Immature natural killer cell (primary cell): ENCODE data around the gene RRAGD. TPM values are rescaled to one million over a fixed set of nuclear protein-coding genes. Genes with fewer than 3 reads are reported as not detected.
A peak's percentile ranks its signal among the peaks of the same experiment; 100 is the strongest.

Source experiments
- DNase-seq, 3 donors: peaks; one replicate each; pipeline ENCODE4 v3.0.0; 2022; ENCODE audit warnings: mixed read lengths in 1 of 3
- H3K27ac Mint-ChIP-seq, 6 donors: one replicate each; pipeline ENCODE4 v1.8.0; 2020; ENCODE audit warnings: mixed read lengths in 6 of 6, mild to moderate bottlenecking in 5 of 6, inconsistent platforms in 4 of 6, moderate library complexity in 3 of 6
- H3K27me3 Mint-ChIP-seq, 3 donors: one replicate each; pipeline ENCODE4 v1.8.0; 2020 to 2021; ENCODE audit warnings: low read depth in 3 of 3, mild to moderate bottlenecking in 3 of 3, mixed read lengths in 3 of 3, moderate library complexity in 3 of 3, inconsistent platforms in 1 of 3
- H3K36me3 Mint-ChIP-seq, 3 donors: one replicate each; pipeline ENCODE4 v1.8.0; 2020; ENCODE audit warnings: mixed read lengths in 3 of 3, inconsistent platforms in 2 of 3, mild to moderate bottlenecking in 2 of 3
- H3K4me1 Mint-ChIP-seq, 2 donors: one replicate each; pipeline ENCODE4 v1.8.0; 2020; ENCODE audit warnings: inconsistent platforms in 2 of 2, mild to moderate bottlenecking in 2 of 2, mixed read lengths in 2 of 2, moderate library complexity in 1 of 2
- H3K4me3 Mint-ChIP-seq, 5 donors: one replicate each; pipeline ENCODE4 v1.8.0; 2020; ENCODE audit warnings: mild to moderate bottlenecking in 5 of 5, mixed read lengths in 5 of 5, inconsistent platforms in 3 of 5, moderate library complexity in 3 of 5
- H3K9me3 Mint-ChIP-seq, 6 donors: one replicate each; pipeline ENCODE4 v1.8.0; 2020; ENCODE audit warnings: mild to moderate bottlenecking in 6 of 6, mixed read lengths in 6 of 6, inconsistent platforms in 4 of 6, moderate library complexity in 3 of 6
- polyA plus RNA-seq, 3 donors: library from polyadenylated mRNA; unstranded; fragments of 300-500 nt; fragmentation: Illumina TruSeq; gene quantifications; one replicate each; pipeline ENCODE4 v1.2.3, GENCODE V29; 2021

Gene RRAGD
- polyA plus RNA-seq, 3 donors from 2014 or later: 0.11 to 0.22 TPM; not detected in 1

- Mint-ChIP-seq H3K27me3 (peaks cover 2 to 7% (median 6%) of the 10 kb centered on the region in 3 donors), H3K27ac (peak overlapping the region in 5 of 6 donors; percentile 29 to 80 (median 62)), H3K4me1 (peaks cover 12 to 14% of the 10 kb centered on the region in 2 donors), H3K4me3 (peak overlapping the region; percentile 83 to 92 (median 86)), H3K9me3 (no peaks in the 10 kb centered on the region), H3K36me3 (no peaks in the 10 kb centered on the region)
- peak; percentile 28 to 34 (median 31) for DNase-seq
Measured at GRCh38 chr6:89433252-89434149, 21.4 kb upstream of the RRAGD start.

- no peaks in the 10 kb centered on the region for H3K36me3 Mint-ChIP-seq
- peak; percentile 80 to 83 (median 82) for DNase-seq
- H3K4me3 Mint-ChIP-seq: peak within 1 kb of the TSS; percentile 84 to 92 (median 86)
- H3K4me1 Mint-ChIP-seq: peaks cover 12 to 14% of the 10 kb centered on the region in 2 donors
- H3K9me3 Mint-ChIP-seq: no peaks in the 10 kb centered on the region
- peaks cover 2 to 11% (median 6%) of the 10 kb centered on the region in 3 donors for H3K27me3 Mint-ChIP-seq
- peak within 1 kb of the TSS in 5 of 6 donors; percentile 29 to 80 (median 62) for H3K27ac Mint-ChIP-seq
Measured at GRCh38 chr6:89432875-89433251, 20.8 kb upstream of the RRAGD start, which contains the start of gene ANKRD6. ANKRD6 (plus strand) TSS chr6:89433152; CDS start chr6:89566977, 133,825 bp downstream.

- no peaks in the 10 kb centered on the region for H3K36me3 Mint-ChIP-seq
- no peaks in the 10 kb centered on the region for H3K9me3 Mint-ChIP-seq
- H3K27ac Mint-ChIP-seq: no peak overlapping the region
- H3K27me3 Mint-ChIP-seq: peaks cover 4 to 24% (median 6%) of the 10 kb centered on the region in 3 donors
- DNase-seq: no peak
- H3K4me1 Mint-ChIP-seq: peaks cover 12 to 14% of the 10 kb centered on the region in 2 donors
- peak overlapping the region in 2 of 5 donors; percentile 16 to 38 for H3K4me3 Mint-ChIP-seq
Measured at GRCh38 chr6:89430201-89430962, 18.3 kb upstream of the RRAGD start.

GRCh38 chr6:89416796-89417195 lies 4.7 kb upstream of the RRAGD start:
- DNase-seq: no peak
- H3K4me3 Mint-ChIP-seq: no peak overlapping the region
- H3K27me3 Mint-ChIP-seq: peaks cover 7 to 26% (median 12%) of the 10 kb centered on the region in 3 donors
- H3K4me1 Mint-ChIP-seq: peaks cover 8 to 11% of the 10 kb centered on the region in 2 donors
- H3K36me3 Mint-ChIP-seq: peaks cover 0 to 3% (median 0%) of the 10 kb centered on the region in 3 donors
- H3K27ac Mint-ChIP-seq: no peak overlapping the region
- H3K9me3 Mint-ChIP-seq: no peaks in the 10 kb centered on the region

- DNase-seq: no peak
- Mint-ChIP-seq H3K27me3 (peaks cover 7 to 27% (median 18%) of the 10 kb centered on the region in 3 donors), H3K9me3 (no peaks in the 10 kb centered on the region), H3K4me3 (no peak overlapping the region), H3K27ac (no peak overlapping the region), H3K36me3 (peaks cover 0 to 3% (median 0%) of the 10 kb centered on the region in 3 donors), H3K4me1 (peaks cover 10 to 16% of the 10 kb centered on the region in 2 donors)
Measured at GRCh38 chr6:89415185-89415584, 3.1 kb upstream of the RRAGD start.

GRCh38 chr6:89414215-89414614 lies 2.1 kb upstream of the RRAGD start:
- H3K4me1 Mint-ChIP-seq: peaks cover 10 to 16% of the 10 kb centered on the region in 2 donors
- H3K4me3 Mint-ChIP-seq: peak overlapping the region in 1 of 5 donors; percentile 1
- no peak overlapping the region for H3K27ac Mint-ChIP-seq
- H3K27me3 Mint-ChIP-seq: peaks cover 8 to 29% (median 18%) of the 10 kb centered on the region in 3 donors
- peaks cover 0 to 3% (median 0%) of the 10 kb centered on the region in 3 donors for H3K36me3 Mint-ChIP-seq
- DNase-seq: no peak
- H3K9me3 Mint-ChIP-seq: no peaks in the 10 kb centered on the region

- Mint-ChIP-seq H3K36me3 (peaks cover 0 to 3% (median 0%) of the 10 kb centered on the region in 3 donors), H3K27ac (peak overlapping the region in 1 of 6 donors; percentile 8), H3K27me3 (peaks cover 8 to 29% (median 18%) of the 10 kb centered on the region in 3 donors), H3K4me1 (peaks cover 10 to 16% of the 10 kb centered on the region in 2 donors), H3K4me3 (peak overlapping the region; percentile 83 to 90 (median 84)), H3K9me3 (no peaks in the 10 kb centered on the region)
- no peak for DNase-seq
Measured at GRCh38 chr6:89413006-89413400, 930 bp upstream of the RRAGD start.

- peak in 2 of 3 donors; percentile 11 to 17 for DNase-seq
- Mint-ChIP-seq H3K4me1 (peaks cover 10 to 20% of the 10 kb centered on the region in 2 donors), H3K36me3 (no peaks in the 10 kb centered on the region), H3K4me3 (peak overlapping the region; percentile 80 to 85 (median 81)), H3K27ac (peak overlapping the region in 1 of 6 donors; percentile 73), H3K27me3 (peaks cover 11 to 31% (median 18%) of the 10 kb centered on the region in 3 donors), H3K9me3 (no peaks in the 10 kb centered on the region)
Measured at GRCh38 chr6:89411145-89412070, 665 bp downstream of the RRAGD start.

GRCh38 chr6:89410788-89411144 lies 1.3 kb downstream of the RRAGD start:
- Mint-ChIP-seq H3K36me3 (no peaks in the 10 kb centered on the region), H3K4me1 (peaks cover 14 to 26% of the 10 kb centered on the region in 2 donors), H3K9me3 (no peaks in the 10 kb centered on the region), H3K4me3 (peak overlapping the region; percentile 80 to 85 (median 81)), H3K27ac (peak overlapping the region in 1 of 6 donors; percentile 73), H3K27me3 (peaks cover 10 to 28% (median 18%) of the 10 kb centered on the region in 3 donors)
- DNase-seq: no peak

- Mint-ChIP-seq H3K4me1 (peaks cover 14 to 27% of the 10 kb centered on the region in 2 donors), H3K4me3 (peak overlapping the region in 3 of 5 donors; percentile 80 to 81 (median 81)), H3K27ac (no peak overlapping the region), H3K36me3 (no peaks in the 10 kb centered on the region), H3K27me3 (peaks cover 10 to 32% (median 18%) of the 10 kb centered on the region in 3 donors), H3K9me3 (no peaks in the 10 kb centered on the region)
- no peak for DNase-seq
Measured at GRCh38 chr6:89410231-89410761, 1.8 kb downstream of the RRAGD start.

GRCh38 chr6:89409461-89410035 lies 2.5 kb downstream of the RRAGD start:
- peaks cover 12 to 32% (median 18%) of the 10 kb centered on the region in 3 donors for H3K27me3 Mint-ChIP-seq
- no peak for DNase-seq
- no peak overlapping the region for H3K27ac Mint-ChIP-seq
- H3K9me3 Mint-ChIP-seq: no peaks in the 10 kb centered on the region
- H3K36me3 Mint-ChIP-seq: no peaks in the 10 kb centered on the region
- H3K4me3 Mint-ChIP-seq: no peak overlapping the region
- peaks cover 14 to 27% of the 10 kb centered on the region in 2 donors for H3K4me1 Mint-ChIP-seq

GRCh38 chr6:89406141-89406540 lies 5.9 kb downstream of the RRAGD start:
- DNase-seq: peak; percentile 25 to 32 (median 27)
- H3K27me3 Mint-ChIP-seq: peaks cover 5 to 13% (median 6%) of the 10 kb centered on the region in 3 donors
- no peaks in the 10 kb centered on the region for H3K36me3 Mint-ChIP-seq
- no peak overlapping the region for H3K27ac Mint-ChIP-seq
- peaks cover 7 to 16% of the 10 kb centered on the region in 2 donors for H3K4me1 Mint-ChIP-seq
- no peak overlapping the region for H3K4me3 Mint-ChIP-seq
- no peaks in the 10 kb centered on the region for H3K9me3 Mint-ChIP-seq
